Panc1 (cell line): ENCODE results near the gene CALHM3.

Source experiments
- CTCF ChIP-seq: fragments of 450-650 bp; IDR thresholded peaks from 2 replicates; pipeline ENCODE4 v1.5.1; 2017; ENCODE audit warnings: mild to moderate bottlenecking
- POLR2AphosphoS5 ChIP-seq: IDR thresholded peaks from 2 replicates; pipeline ENCODE4 v1.6.1; 2012; ENCODE audit warnings: mild to moderate bottlenecking, low read depth, low read length, moderate library complexity

- TF ChIP-seq CTCF, result no peak
- no peak for TF ChIP-seq POLR2AphosphoS5
These were observed 21.0 kb downstream of the CALHM3 start for GRCh38 chr10:103457896-103458583.
